ENCODE measurements around the gene SMPDL3A. TPM values are rescaled to one million over a fixed set of nuclear protein-coding genes. Genes with fewer than 3 reads are reported as not detected.

SMPDL3A gene
- total and polyA plus RNA-seq, 2 donors (not counting 1 experiment from before 2014, with no cell fraction given) = 0.21 to 2.0 TPM

DNA sequence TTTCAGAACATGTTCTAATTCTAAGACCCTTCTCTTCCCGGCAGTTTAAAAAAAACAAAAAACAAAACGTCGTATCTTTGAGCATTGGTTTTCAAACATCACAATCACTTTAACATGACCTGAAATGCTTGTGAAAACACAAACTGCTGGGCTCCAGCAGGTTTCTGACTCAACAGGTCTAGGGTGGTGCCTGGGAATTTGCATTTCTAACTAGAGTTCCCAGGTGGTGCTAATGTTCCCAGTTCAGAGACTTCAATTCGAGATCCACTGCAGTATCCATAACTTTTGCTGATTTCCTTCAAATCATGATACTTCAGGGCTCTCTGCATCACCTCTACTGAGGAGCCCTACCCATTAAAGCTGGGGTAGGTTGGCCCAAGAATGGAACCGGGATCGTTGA lies 850 bp upstream of the SMPDL3A start:
- intact Hi-C loops (cut with micrococcal nuclease) = loop anchor here (2.0 kb wide), 1 partner anchor 39 kb away; no protein-coding TSS in a partner anchor
- Histone ChIP-seq H3K4me2 (replicated peaks; ENCODE audit: low read depth, low read length, poor library complexity, severe bottlenecking) (no peak overlapping the region), H3K27ac (ENCODE audit: low read length in 2 of 2) (no peak overlapping the region), H3K27me3 (replicated peaks in 1 of 4; ENCODE audit: control extremely low read depth in 1 of 4, control insufficient read depth in 3 of 4, insufficient read depth in 4 of 4, low read length in 3 of 4) (peaks cover 0 to 15% (median 5%) of the 10 kb centered on the region in 4 experiments), H2AFZ (ENCODE audit: insufficient read depth, low read depth, low read length, poor library complexity, severe bottlenecking) (peak overlapping the region; percentile 69), H3K36me3 (replicated peaks in 1 of 2; ENCODE audit: control extremely low read depth in 1 of 2, control insufficient read depth in 1 of 2, extremely low read depth in 1 of 2, insufficient read depth in 2 of 2, low read length in 1 of 2) (no peaks in the 10 kb centered on the region), H3K9me3 (ENCODE audit: control extremely low read depth in 1 of 3, control insufficient read depth in 2 of 3, insufficient read depth in 1 of 3, low read length in 2 of 3) (no peaks in the 10 kb centered on the region), H3K9ac (ENCODE audit: low read length) (no peak overlapping the region), H3K4me3 (ENCODE audit: control extremely low read depth in 1 of 5, extremely low read depth in 1 of 5, insufficient read depth in 1 of 5, low read depth in 2 of 5, low read length in 4 of 5) (no peak overlapping the region), H3K79me2 (ENCODE audit: control insufficient read depth, insufficient read depth, low read length) (no peaks in the 10 kb centered on the region), H3K4me1 (ENCODE audit: control insufficient read depth in 2 of 2, insufficient read depth in 2 of 2, low read length in 2 of 2) (peaks cover 18 to 23% of the 10 kb centered on the region in 2 donors), H4K20me1 (ENCODE audit: control insufficient read depth, insufficient read depth, low read length, poor library complexity, severe bottlenecking) (no peaks in the 10 kb centered on the region)
- ChIA-PET POLR2A (no interaction called here), CTCF (interaction anchor here (0.8 kb wide), 1 partner anchor 47 kb away, joined by 3 read pairs; no protein-coding TSS in a partner anchor)
- ATAC-seq (ENCODE audit: low read depth) (no peak), DNase-seq (no peak)
- no peak overlapping the region for H3K27ac Mint-ChIP-seq
- TF ChIP-seq CTCF (IDR thresholded peaks at IDR 0.05) (no peak), EZH2 (IDR thresholded peaks at IDR 0.05; ENCODE audit: borderline replicate concordance, insufficient read depth, low read depth, low read length, poor library complexity, severe bottlenecking) (no peak)
- no CpG with 5 or more reads among the region's 6 CpGs for WGBS (ENCODE audit: insufficient coverage)
- peaks cover 26% of the 10 kb centered on the region for H3K27me3 Mint-ChIP-seq
- peaks cover 21% of the 10 kb centered on the region for H3K4me1 Mint-ChIP-seq
- no peak overlapping the region for H3K4me3 Mint-ChIP-seq
- no peaks in the 10 kb centered on the region for H3K9me3 Mint-ChIP-seq (ENCODE audit: insufficient read depth)

DNA sequence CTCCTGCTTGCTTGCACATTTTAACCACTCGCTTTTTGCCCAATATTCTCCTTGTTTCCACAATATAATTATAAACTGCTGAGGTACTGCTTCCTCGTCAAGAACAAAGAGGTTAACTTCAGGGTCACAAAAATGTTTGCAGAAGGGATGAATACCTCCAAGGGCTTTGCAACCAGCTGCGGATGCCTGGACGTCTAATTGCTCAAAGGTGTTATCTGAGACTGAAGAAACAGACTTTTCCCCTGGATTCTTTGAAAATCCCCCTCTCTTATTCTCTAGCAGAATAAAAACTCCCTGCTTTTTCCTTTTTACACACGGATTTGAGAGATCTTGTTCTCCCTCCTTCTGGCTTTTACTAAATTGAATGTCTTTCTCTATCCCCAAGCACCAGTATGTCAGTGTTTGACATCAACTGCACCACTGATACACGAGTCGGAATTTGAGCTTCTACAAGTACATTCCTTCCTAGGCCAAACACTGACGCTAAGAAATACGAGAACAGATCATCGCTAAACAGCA lies 336 bp upstream of the SMPDL3A start:
- TF ChIP-seq CTCF (IDR thresholded peaks at IDR 0.05) (no peak), EZH2 (IDR thresholded peaks at IDR 0.05; ENCODE audit: borderline replicate concordance, insufficient read depth, low read depth, low read length, poor library complexity, severe bottlenecking) (no peak)
- H3K4me1 Mint-ChIP-seq = peaks cover 21% of the 10 kb centered on the region
- peak overlapping the region; percentile 75 for H3K4me3 Mint-ChIP-seq
- peak overlapping the region; percentile 59 for H3K9ac ChIP-seq (ENCODE audit: low read length)
- peak overlapping the region; percentile 73 for H3K4me2 ChIP-seq (replicated peaks; ENCODE audit: low read depth, low read length, poor library complexity, severe bottlenecking)
- intact Hi-C loops (cut with micrococcal nuclease) = loop anchor here (2.0 kb wide), 1 partner anchor 40 kb away; no protein-coding TSS in a partner anchor
- ChIA-PET POLR2A (interaction anchor here (1.3 kb wide), 1 partner anchor 38 kb away, joined by 3 read pairs; no protein-coding TSS in a partner anchor), CTCF (interaction anchor here (1.2 to 1.3 kb wide), 2 partner anchors 37 to 43 kb away, joined by 3 to 5 read pairs; no protein-coding TSS in a partner anchor)
- peak overlapping the region; percentile 4 for H3K27ac Mint-ChIP-seq
- H3K27me3 Mint-ChIP-seq = peaks cover 22% of the 10 kb centered on the region
- no peaks in the 10 kb centered on the region for H3K9me3 ChIP-seq (ENCODE audit: control extremely low read depth in 1 of 3, control insufficient read depth in 2 of 3, insufficient read depth in 1 of 3, low read length in 2 of 3)
- no peaks in the 10 kb centered on the region for H4K20me1 ChIP-seq (ENCODE audit: control insufficient read depth, insufficient read depth, low read length, poor library complexity, severe bottlenecking)
- peak overlapping the region; percentile 69 for H2AFZ ChIP-seq (ENCODE audit: insufficient read depth, low read depth, low read length, poor library complexity, severe bottlenecking)
- H3K9me3 Mint-ChIP-seq (ENCODE audit: insufficient read depth) = no peaks in the 10 kb centered on the region
- H3K27ac ChIP-seq (ENCODE audit: low read length in 2 of 2) = no peak overlapping the region
- peak overlapping the region; percentile 26 to 60 (median 49) for H3K4me3 ChIP-seq (ENCODE audit: control extremely low read depth in 1 of 5, extremely low read depth in 1 of 5, insufficient read depth in 1 of 5, low read depth in 2 of 5, low read length in 4 of 5)
- peaks cover 18 to 23% of the 10 kb centered on the region in 2 donors for H3K4me1 ChIP-seq (ENCODE audit: control insufficient read depth in 2 of 2, insufficient read depth in 2 of 2, low read length in 2 of 2)
- H3K36me3 ChIP-seq (replicated peaks in 1 of 2; ENCODE audit: control extremely low read depth in 1 of 2, control insufficient read depth in 1 of 2, extremely low read depth in 1 of 2, insufficient read depth in 2 of 2, low read length in 1 of 2) = no peaks in the 10 kb centered on the region
- H3K79me2 ChIP-seq (ENCODE audit: control insufficient read depth, insufficient read depth, low read length) = no peaks in the 10 kb centered on the region
- no peak for ATAC-seq (ENCODE audit: low read depth)
- H3K27me3 ChIP-seq (replicated peaks in 1 of 4; ENCODE audit: control extremely low read depth in 1 of 4, control insufficient read depth in 3 of 4, insufficient read depth in 4 of 4, low read length in 3 of 4) = peaks cover 0 to 15% (median 5%) of the 10 kb centered on the region in 4 experiments
- peak; percentile 2 for DNase-seq
- WGBS (ENCODE audit: insufficient coverage) = 19% methylated on average over 10 of the region's 10 CpGs

All from B cell (primary cell).